Measurements from ENCODE around the gene NOS1AP.

The NOS1AP gene

DNA sequence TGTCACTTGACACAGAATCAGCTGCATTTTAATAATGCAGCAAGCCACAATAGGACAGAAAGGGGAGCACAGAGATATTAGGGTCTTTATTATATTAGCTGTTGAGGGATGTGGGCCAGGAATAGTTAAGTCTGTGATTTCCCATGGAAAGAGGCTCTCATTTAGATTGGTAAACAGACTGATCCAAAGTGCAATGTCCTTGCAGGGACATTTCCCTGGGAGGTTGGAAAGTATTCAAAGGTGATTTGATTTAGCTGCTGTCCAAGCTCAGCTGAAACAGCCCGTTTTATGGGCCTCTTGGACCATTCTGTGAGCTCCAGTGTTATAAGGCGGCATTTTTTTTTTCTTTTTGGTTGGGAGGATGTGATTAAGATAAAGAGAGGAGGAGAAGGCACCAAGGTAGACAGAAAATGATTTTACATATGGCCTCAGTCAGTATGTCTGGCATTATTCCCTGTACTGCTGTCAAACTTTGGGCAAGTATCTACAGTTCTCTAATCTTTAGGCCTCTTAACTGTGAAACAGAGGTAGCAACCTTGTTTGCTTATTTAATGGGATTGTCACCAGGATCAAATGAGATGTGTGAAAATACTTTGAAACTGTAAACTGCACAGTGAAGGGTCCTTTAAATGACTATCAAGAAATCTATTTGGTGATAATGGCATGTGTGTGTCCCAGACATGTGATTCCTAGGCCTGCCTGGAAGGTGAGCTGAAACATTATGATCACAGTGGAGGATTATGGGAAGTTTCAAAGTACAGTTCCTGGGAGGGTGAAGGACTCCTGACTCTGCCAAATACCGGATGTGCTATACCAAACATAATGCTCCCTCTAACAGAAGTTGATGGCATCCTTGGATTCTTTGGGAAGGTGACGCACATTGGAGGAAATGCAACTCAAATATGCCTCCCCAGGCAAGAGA lies 62.2 kb downstream of the NOS1AP start:
- TF ChIP-seq CTCF (IDR thresholded peaks at IDR 0.05; ENCODE audit: insufficient read depth, low read depth, low read length, missing control alignments), result no peak
- DNase-seq (ENCODE audit: low read depth), result no peak
- H3K4me3 ChIP-seq (ENCODE audit: low read depth, low read length), result no peak overlapping the region

DNA sequence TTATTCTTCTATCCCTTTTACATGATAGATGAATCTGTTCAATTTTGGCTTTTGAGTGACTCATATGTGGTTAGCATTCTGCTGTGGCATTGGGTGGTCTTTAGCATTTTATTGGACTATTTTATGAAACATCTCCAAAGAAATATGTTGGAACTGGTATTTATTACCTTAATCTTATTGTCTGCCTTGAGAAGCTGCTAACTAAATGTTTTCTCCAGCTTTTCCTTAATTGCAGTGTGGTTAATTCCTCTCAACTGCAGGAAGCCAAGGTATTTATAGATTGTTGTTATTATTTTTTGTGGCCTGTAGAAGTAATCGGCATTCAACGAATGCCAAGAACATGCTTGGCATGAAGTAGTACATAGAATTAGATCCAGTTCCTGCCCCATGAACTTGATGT lies 64.1 kb downstream of the NOS1AP start:
- no peak for TF ChIP-seq CTCF (IDR thresholded peaks at IDR 0.05; ENCODE audit: insufficient read depth, low read depth, low read length, missing control alignments)
- no peak overlapping the region for H3K4me3 ChIP-seq (ENCODE audit: low read depth, low read length)
- no peak for DNase-seq (ENCODE audit: low read depth)

DNA sequence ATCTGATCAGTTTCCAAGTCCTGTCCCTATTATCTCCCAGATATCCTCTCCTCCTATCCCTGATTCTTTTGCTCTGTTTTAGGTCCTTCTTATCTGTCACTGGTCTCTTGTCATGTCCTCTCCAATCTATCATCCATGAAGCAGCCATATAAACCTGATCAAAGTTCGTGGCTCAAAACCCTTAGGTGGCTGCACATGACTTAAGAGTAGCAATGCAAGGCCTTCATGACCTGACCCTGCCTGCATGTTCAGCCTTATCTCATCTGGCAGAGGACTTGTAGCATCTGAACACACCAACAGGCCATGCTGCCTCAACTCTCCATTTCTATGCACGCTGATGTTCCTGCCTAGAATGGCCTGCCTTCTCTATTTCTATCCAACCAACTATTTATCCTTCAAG lies 65.2 kb downstream of the NOS1AP start:
- no peak for TF ChIP-seq CTCF (IDR thresholded peaks at IDR 0.05; ENCODE audit: insufficient read depth, low read depth, low read length, missing control alignments)
- H3K4me3 ChIP-seq (ENCODE audit: low read depth, low read length), result no peak overlapping the region
- no peak for DNase-seq (ENCODE audit: low read depth)

GRCh38 chr1:162135271-162135775 lies 65.8 kb downstream of the NOS1AP start:
- no peak overlapping the region for H3K4me3 ChIP-seq (ENCODE audit: low read depth, low read length)
- no peak for TF ChIP-seq CTCF (IDR thresholded peaks at IDR 0.05; ENCODE audit: insufficient read depth, low read depth, low read length, missing control alignments)
- DNase-seq (ENCODE audit: low read depth), result no peak

DNA sequence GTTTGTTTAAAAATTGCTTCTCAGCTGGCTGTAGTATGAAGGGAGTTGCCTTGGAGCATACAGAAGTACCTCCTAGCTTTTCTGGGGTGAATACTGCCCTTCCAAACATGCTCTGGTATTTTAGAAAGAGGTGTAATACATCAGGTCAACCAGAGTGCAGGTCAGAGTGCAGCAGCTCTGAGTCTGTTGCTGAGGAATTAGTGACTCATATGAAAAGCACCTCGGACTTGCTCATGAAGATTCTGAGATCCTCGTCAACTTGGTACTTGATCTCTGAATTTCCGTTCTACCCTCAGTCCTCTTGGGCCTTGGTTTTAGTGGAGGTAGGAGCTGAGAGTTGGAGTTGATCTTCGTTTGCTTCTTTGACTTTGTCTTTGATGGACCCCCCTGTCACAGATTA lies 67.3 kb downstream of the NOS1AP start:
- DNase-seq (ENCODE audit: low read depth), result no peak
- no peak for TF ChIP-seq CTCF (IDR thresholded peaks at IDR 0.05; ENCODE audit: insufficient read depth, low read depth, low read length, missing control alignments)
- no peak overlapping the region for H3K4me3 ChIP-seq (ENCODE audit: low read depth, low read length)

DNA sequence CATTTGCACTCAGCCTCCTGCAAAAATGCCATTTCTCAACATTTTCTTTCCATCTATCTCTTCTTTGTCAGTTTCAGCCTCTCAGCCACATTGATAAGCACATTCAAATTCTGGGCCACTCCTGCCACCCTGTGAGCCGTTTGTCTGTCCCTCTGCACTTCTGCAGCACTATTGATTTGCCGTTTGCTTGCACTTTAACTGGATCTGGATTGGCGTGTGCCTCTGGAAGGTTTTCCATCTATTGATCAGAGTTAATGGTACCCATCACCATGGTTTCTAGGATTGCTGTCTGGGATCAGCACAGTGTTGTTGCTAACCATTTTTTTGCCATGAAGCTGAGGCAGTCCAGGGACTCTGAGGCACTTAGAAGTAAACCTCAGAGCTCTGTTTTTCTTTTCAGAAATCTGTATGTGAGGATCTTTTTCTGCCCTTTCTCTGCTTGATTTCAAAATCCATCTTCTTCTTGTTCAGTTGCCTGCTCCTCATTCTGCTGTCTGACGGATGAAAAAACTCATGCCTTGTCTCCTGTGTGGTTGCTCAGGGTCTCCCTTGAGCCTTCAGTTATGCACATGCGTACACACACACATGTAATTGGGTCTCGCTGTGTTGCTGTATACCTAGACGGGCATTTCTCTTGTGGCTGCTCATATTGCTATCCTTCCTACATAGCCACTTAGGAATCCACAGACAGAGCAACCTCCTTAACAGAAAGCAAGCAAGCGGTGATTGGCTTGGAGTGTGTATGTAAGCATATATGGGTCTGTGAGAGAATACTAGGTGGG lies 67.9 kb downstream of the NOS1AP start:
- DNase-seq (ENCODE audit: low read depth), result no peak
- H3K4me3 ChIP-seq (ENCODE audit: low read depth, low read length), result no peak overlapping the region

More for the DNA sequence above, 67.9 kb downstream of the NOS1AP start:
- no peak for TF ChIP-seq CTCF (IDR thresholded peaks at IDR 0.05; ENCODE audit: insufficient read depth, low read depth, low read length, missing control alignments)

Measured in GM12865 (cell line).